Left lung (tissue), 10 donors: Measurements from ENCODE around the gene DLGAP4. TPM values are rescaled to one million over a fixed set of nuclear protein-coding genes. Genes with fewer than 3 reads are reported as not detected.

Experiments
- ATAC-seq: fragments of 200-7000 bp; cut with Tn5 transposase; one replicate; pipeline ENCODE4 v1.9.1; 2020; ENCODE audit warnings: moderate library complexity
- DNase-seq, 4 donors: peaks; one replicate each; pipeline ENCODE4 v3.0.0-alpha.2; 2013 to 2020
- H3K27ac ChIP-seq, 2 donors: fragments of 200-600 bp; sonication (generic) in 1 of 2; one replicate each; pipeline versions ENCODE4 v1.5.0 to v1.8.0; 2020 to 2021
- H3K27me3 ChIP-seq, 2 donors: fragments of 200-600 bp; sonication (generic) in 1 of 2; one replicate each; pipeline versions ENCODE4 v1.5.0 to v1.8.0; 2020 to 2021
- H3K36me3 ChIP-seq, 2 donors: fragments of 200-600 bp; sonication (generic) in 1 of 2; one replicate each; pipeline versions ENCODE4 v1.5.0 to v1.8.0; 2020 to 2021
- H3K4me1 ChIP-seq, 2 donors: fragments of 200-600 bp; one replicate each; pipeline ENCODE4 v1.8.0; 2021
- H3K4me3 ChIP-seq, 2 donors: fragments of 200-600 bp; sonication (generic) in 1 of 2; one replicate each; pipeline versions ENCODE4 v1.5.0 to v1.8.0; 2020 to 2021; ENCODE audit warnings: mild to moderate bottlenecking in 1 of 2
- H3K9me3 ChIP-seq, 2 donors: fragments of 200-600 bp; sonication (generic) in 1 of 2; one replicate each; pipeline versions ENCODE4 v1.5.0 to v1.8.0; 2020 to 2021
- intact Hi-C, 2 donors: fragments of 100-400 bp; cut with DNase I; formaldehyde crosslinking; loops; one replicate each; pipeline versions ENCODE4 v1.11.2 to v1.14.2; 2022
- polyA plus RNA-seq, 6 donors: library from polyadenylated mRNA; unstranded; fragments of 120-200 nt; gene quantifications; one replicate each; pipeline ENCODE4 v1.2.1, GENCODE V29; 2013; ENCODE audit not compliant: insufficient read length in 6 of 6
- total RNA-seq, 2 donors: library from RNA; stranded (reverse); fragmentation: NEBNext Ultra II Directional; extraction: Animal tissue kit (Norgen Biotek cat#: 25700); gene quantifications; one replicate each; pipeline ENCODE4 v1.2.1, GENCODE V29; 2021
- TF ChIP-seq, protein P1 (sequence below), 2 donors: fragments of 200-600 bp; sonication (generic) in 1 of 2; IDR thresholded peaks; one replicate each; pipeline versions ENCODE4 v1.5.0 to v1.8.0; 2021; ENCODE audit warnings: antibody characterized with exemption in 2 of 2
- donor health status: DM: no; HTN: yes; CAD: no.
- donor health status: DM: no; HTN: no; CAD: no.

Gene DLGAP4
- total and polyA plus RNA-seq, 8 donors: 53.5 to 84.3 (median 72.1) TPM

DNA sequence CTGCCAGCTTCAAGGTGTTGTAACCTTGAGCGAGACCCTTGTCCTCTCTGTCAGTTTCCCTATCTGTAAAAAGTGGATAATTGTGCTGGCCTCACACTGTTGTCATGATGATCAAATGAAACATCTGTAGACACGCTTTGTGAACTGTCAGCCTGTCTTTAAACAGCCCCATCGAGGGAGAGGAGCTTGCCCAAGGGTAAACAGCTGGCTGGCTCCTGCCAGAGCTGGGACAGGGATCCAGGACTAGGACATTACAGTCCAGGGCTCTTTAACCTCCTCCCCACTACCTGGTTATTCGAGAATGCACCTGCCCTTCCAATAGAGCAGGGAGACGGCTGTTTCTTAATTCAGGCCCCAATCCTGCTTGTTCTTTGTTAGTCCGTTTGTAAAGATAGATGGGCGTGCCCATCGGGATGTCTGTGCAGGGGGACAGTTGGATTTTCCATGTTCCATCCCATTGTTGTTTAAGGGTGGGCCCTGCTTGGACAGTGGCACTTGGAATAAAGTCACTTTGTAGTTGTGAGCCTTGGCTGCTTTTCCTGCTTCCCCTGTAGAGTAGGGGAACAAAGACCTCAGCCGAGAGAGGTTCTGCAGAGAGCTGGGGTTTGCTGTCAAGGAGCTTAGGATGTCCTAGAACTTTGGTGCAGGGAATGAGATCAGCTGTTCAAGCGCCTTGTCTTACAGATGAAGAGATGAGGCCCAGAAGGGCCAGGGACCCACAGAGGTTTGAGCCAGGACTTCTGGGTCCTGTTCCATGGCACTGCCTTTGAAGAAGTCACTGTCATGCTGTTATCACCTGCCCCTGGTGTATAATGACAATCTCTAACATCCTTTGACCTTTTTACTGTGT is 157.3 kb downstream of the DLGAP4 start:
- H3K36me3 ChIP-seq: no peaks in the 10 kb centered on the region
- peak overlapping the region; percentile 74 to 79 for H3K4me3 ChIP-seq
- DNase-seq (no peak), ATAC-seq (no peak)
- H3K9me3 ChIP-seq: no peaks in the 10 kb centered on the region
- no peaks in the 10 kb centered on the region for H3K27me3 ChIP-seq
- H3K27ac ChIP-seq: peak overlapping the region; percentile 92
- peaks cover 37 to 71% of the 10 kb centered on the region in 2 donors for H3K4me1 ChIP-seq
- TF ChIP-seq, protein P1, sequence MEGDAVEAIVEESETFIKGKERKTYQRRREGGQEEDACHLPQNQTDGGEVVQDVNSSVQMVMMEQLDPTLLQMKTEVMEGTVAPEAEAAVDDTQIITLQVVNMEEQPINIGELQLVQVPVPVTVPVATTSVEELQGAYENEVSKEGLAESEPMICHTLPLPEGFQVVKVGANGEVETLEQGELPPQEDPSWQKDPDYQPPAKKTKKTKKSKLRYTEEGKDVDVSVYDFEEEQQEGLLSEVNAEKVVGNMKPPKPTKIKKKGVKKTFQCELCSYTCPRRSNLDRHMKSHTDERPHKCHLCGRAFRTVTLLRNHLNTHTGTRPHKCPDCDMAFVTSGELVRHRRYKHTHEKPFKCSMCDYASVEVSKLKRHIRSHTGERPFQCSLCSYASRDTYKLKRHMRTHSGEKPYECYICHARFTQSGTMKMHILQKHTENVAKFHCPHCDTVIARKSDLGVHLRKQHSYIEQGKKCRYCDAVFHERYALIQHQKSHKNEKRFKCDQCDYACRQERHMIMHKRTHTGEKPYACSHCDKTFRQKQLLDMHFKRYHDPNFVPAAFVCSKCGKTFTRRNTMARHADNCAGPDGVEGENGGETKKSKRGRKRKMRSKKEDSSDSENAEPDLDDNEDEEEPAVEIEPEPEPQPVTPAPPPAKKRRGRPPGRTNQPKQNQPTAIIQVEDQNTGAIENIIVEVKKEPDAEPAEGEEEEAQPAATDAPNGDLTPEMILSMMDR (IDR thresholded peaks at IDR 0.05): no peak
- intact Hi-C loops: no loop called here

DNA sequence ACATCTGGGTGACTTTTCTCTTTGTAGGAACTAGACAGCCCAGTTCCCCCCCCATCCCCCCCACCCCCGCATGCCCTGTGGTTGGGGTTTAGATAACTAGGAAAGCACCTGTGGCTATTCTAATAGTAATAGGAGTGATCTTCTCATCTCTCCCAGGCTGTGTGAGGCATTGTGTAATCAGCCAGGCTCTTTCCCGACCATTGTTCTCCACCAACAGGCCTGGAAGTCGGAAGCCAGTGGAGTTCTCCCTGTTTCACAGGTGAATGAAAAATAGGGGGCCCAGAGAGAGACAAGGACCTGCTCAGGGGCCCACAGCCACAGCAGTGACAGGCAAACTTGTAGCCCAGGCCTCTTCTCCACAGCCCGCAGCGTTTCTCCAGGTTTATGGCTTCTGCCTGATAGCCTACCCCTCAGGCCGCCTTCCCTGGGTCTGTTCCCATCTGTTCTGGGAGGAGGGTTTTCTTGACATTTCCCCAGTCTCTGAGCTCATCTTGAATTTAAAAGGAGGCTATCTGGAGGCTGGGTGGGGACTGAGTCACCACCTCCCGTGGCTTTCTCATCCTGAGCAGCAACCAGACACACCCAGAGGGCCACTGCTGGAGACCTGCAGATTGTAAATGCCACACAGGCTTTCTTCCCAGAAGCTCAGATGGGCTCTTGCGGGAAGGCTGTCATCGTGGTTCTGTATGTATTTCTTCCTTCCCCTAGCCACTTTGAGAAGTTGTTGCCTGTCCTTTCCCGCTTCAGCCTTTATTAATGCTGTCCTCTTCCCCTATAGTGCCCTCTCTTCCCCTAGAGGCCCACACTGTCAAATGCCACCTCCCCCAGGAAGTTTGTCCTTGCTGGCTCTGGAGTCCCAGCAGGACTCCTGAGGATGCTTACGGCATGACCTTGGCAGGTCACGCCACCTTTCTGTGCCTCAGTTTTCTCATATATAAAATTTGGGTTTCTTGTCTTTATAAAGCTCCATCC is 159.3 kb downstream of the DLGAP4 start:
- TF ChIP-seq, protein P1 (IDR thresholded peaks at IDR 0.05): no peak
- no peak for DNase-seq
- H3K27me3 ChIP-seq: no peaks in the 10 kb centered on the region
- H3K4me3 ChIP-seq: no peak overlapping the region
- H3K9me3 ChIP-seq: no peaks in the 10 kb centered on the region
- H3K4me1 ChIP-seq: peaks cover 41 to 87% of the 10 kb centered on the region in 2 donors
- no peaks in the 10 kb centered on the region for H3K36me3 ChIP-seq
- ATAC-seq: no peak
- intact Hi-C loops: no loop called here
- H3K27ac ChIP-seq: peak overlapping the region; percentile 75 to 92

DNA sequence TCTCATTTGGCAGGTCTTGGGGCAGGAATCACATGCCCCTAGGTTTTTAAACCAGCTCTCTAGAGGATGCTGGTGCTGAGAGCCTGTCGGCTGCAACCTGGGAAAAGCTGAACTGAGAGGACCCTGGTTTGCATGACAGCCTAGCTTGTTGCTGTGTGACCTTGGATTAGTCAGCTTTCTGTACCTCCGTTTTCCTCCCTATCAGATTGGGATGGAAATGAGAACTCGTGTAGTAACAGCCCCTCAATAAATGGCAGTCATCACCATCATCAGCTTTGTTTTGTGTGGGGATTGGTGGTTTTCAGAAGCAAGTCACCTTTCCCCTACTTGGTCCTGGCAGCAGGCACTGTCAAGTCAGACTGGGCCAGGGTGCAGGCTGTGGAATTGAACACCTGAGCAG is 159.9 kb downstream of the DLGAP4 start:
- H3K4me1 ChIP-seq: peaks cover 41 to 89% of the 10 kb centered on the region in 2 donors
- peak overlapping the region; percentile 75 to 92 for H3K27ac ChIP-seq

DNA sequence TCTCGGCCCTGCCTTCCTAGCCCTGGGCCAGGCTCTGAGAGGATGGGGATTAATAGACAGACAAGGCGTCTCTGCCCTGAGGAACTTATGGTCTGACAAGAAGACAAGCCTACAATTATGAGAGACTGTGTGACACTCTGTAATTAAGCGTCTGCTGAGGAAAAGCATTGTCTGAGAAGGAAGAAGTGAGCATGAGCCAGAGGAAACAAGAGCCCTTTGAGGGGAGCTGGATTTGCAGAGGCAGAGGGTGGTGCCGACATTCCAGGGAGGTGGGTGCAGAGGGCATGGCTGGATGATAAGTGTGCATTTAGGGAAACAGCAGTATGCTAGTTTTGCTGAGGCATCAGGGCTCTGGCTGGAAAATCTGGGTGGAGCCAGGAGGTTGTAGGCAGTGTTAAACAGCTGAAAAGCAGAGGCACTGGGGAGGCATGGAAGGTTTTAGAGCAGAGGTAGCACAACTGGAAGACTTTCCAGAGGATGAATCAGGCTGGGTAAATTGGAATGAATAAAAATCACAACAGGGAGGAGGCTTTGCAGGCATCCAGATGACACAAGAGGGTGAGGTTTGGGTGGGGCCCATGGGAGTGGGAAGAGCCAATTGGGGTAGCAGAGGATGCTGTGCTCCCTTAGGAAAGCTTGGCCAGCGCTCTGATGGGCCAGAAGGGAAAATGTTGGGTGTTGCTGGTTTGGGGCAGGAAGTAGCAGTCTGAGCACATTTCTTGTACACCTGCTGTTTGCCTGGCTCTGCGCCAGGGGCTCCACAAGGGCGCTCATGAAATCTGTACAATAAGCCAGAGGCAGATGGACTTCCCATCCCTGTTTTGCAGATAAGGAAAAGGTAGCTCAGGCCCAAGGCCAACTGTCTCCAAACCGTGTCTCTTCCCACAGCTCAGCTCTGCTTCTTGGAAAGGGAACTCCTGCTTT is 161.2 kb downstream of the DLGAP4 start:
- TF ChIP-seq, protein P1 (IDR thresholded peaks at IDR 0.05): no peak

More for the DNA sequence above, 159.9 kb downstream of the DLGAP4 start:
- TF ChIP-seq, protein P1 (IDR thresholded peaks at IDR 0.05): no peak
- H3K36me3 ChIP-seq: no peaks in the 10 kb centered on the region
- intact Hi-C loops: no loop called here
- H3K9me3 ChIP-seq: no peaks in the 10 kb centered on the region
- no peak overlapping the region for H3K4me3 ChIP-seq
- no peaks in the 10 kb centered on the region for H3K27me3 ChIP-seq
- DNase-seq (no peak), ATAC-seq (no peak)

More for the DNA sequence above, 161.2 kb downstream of the DLGAP4 start:
- Histone ChIP-seq H3K36me3 (no peaks in the 10 kb centered on the region), H3K4me3 (no peak overlapping the region), H3K27me3 (no peaks in the 10 kb centered on the region), H3K27ac (peak overlapping the region; percentile 51 to 57), H3K4me1 (peaks cover 49 to 96% of the 10 kb centered on the region in 2 donors), H3K9me3 (no peaks in the 10 kb centered on the region)
- no peak for DNase-seq
- intact Hi-C loops: no loop called here
- peak; percentile 3 for ATAC-seq
